B cell (primary cell): Measurements from ENCODE around the gene NLGN1. TPM values are rescaled to one million over a fixed set of nuclear protein-coding genes. Genes with fewer than 3 reads are reported as not detected.

Experiments used
- ATAC-seq: fragments of 200-7000 bp; cut with Tn5 transposase; one replicate; pipeline ENCODE4 v1.10.0; 2021; ENCODE audit warnings: low read depth, mild to moderate bottlenecking, moderate number of reproducible peaks, moderate library complexity
- CTCF ChIA-PET: fragments of 350-600 bp; sonication (Branson Sonifier 250); formaldehyde crosslinking; loops from one replicate; lab custom pipeline; 2021; ENCODE audit warnings: antibody characterized with exemption, inconsistent platforms; lab: Charles Lee
- POLR2A ChIA-PET: fragments of 350-600 bp; sonication (Branson Sonifier 250); formaldehyde crosslinking; loops from one replicate; lab custom pipeline; 2021; ENCODE audit warnings: antibody characterized with exemption; lab: Charles Lee
- DNase-seq: peaks from one replicate; pipeline ENCODE4 v3.0.0; 2013
- H2AFZ ChIP-seq: 2 replicates; pipeline ENCODE4 v1.6.1; 2012; ENCODE audit warnings: mild to moderate bottlenecking, low read depth, low read length; ENCODE audit not compliant: insufficient read depth, poor library complexity, severe bottlenecking
- H3K27ac ChIP-seq, 2 donors: 1 replicate in 1 of 2; 2 replicates in 1 of 2; pipeline ENCODE4 v1.5.1; 2012 to 2013; ENCODE audit warnings: low read length in 2 of 2, mild to moderate bottlenecking in 2 of 2, moderate library complexity in 1 of 2
- H3K27me3 ChIP-seq, 4 experiments: fragments of 200-600 bp in 1 of 4; sonication (generic) in 1 of 4; replicated peaks in 1 of 4; 1 replicate in 2 of 4; 2 replicates in 2 of 4; pipeline versions ENCODE4 v1.6.1 to v1.7.0; 2013 to 2016; ENCODE audit warnings: low read length in 3 of 4, mild to moderate bottlenecking in 2 of 4, mixed read lengths in 1 of 4, moderate library complexity in 1 of 4; ENCODE audit not compliant: insufficient read depth in 4 of 4, control insufficient read depth in 3 of 4; ENCODE audit errors: control extremely low read depth in 1 of 4
- H3K36me3 ChIP-seq, 2 experiments: replicated peaks in 1 of 2; 1 replicate in 1 of 2; 2 replicates in 1 of 2; pipeline versions ENCODE4 v1.6.1 to v1.7.1; 2013; ENCODE audit warnings: low read length in 1 of 2; ENCODE audit not compliant: insufficient read depth in 2 of 2, control insufficient read depth in 1 of 2; ENCODE audit errors: control extremely low read depth in 1 of 2, extremely low read depth in 1 of 2
- H3K4me1 ChIP-seq, 2 donors: fragments of 200-600 bp in 1 of 2; sonication (generic) in 1 of 2; 1 replicate in 1 of 2; 2 replicates in 1 of 2; pipeline versions ENCODE4 v1.5.1 to v1.6.1; 2013 to 2017; ENCODE audit warnings: low read length in 2 of 2; ENCODE audit not compliant: control insufficient read depth in 2 of 2, insufficient read depth in 2 of 2
- H3K4me2 ChIP-seq: replicated peaks from 2 replicates; pipeline ENCODE3; 2012; ENCODE audit warnings: mild to moderate bottlenecking, low read depth, low read length; ENCODE audit not compliant: poor library complexity, severe bottlenecking
- H3K4me3 ChIP-seq, 5 experiments: fragments of 200-600 bp in 1 of 5; sonication (generic) in 1 of 5; 1 replicate in 3 of 5; 2 replicates in 2 of 5; pipeline versions ENCODE4 v1.5.1 to v1.7.0; 2011 to 2016; ENCODE audit warnings: low read length in 4 of 5, mild to moderate bottlenecking in 4 of 5, low read depth in 2 of 5, control low read depth in 1 of 5, moderate library complexity in 1 of 5; ENCODE audit not compliant: insufficient read depth in 1 of 5; ENCODE audit errors: control extremely low read depth in 1 of 5, extremely low read depth in 1 of 5
- H3K79me2 ChIP-seq: fragments of 200-600 bp; sonication (generic); one replicate; pipeline ENCODE4 v1.6.0; 2016; ENCODE audit warnings: low read length; ENCODE audit not compliant: control insufficient read depth, insufficient read depth
- H3K9ac ChIP-seq: fragments of 200-600 bp; sonication (generic); 2 replicates; pipeline ENCODE4 v1.6.1; 2017; ENCODE audit warnings: mild to moderate bottlenecking, low read length, moderate library complexity
- H3K9me3 ChIP-seq, 3 donors: one replicate each; pipeline versions ENCODE4 v1.6.1 to v1.7.1; 2013; ENCODE audit warnings: low read length in 2 of 3; ENCODE audit not compliant: control insufficient read depth in 2 of 3, insufficient read depth in 1 of 3; ENCODE audit errors: control extremely low read depth in 1 of 3
- H4K20me1 ChIP-seq: 2 replicates; pipeline ENCODE4 v1.6.0; 2012; ENCODE audit warnings: mild to moderate bottlenecking, low read length; ENCODE audit not compliant: insufficient read depth, control insufficient read depth, poor library complexity, severe bottlenecking
- H3K27ac Mint-ChIP-seq: one replicate; pipeline ENCODE4 v1.8.0; 2021; ENCODE audit warnings: mixed read lengths
- H3K27me3 Mint-ChIP-seq: one replicate; pipeline ENCODE4 v1.8.0; 2021; ENCODE audit warnings: mixed read lengths
- H3K4me1 Mint-ChIP-seq: one replicate; pipeline ENCODE4 v1.8.0; 2021; ENCODE audit warnings: mixed read lengths
- H3K4me3 Mint-ChIP-seq: one replicate; pipeline ENCODE4 v1.8.0; 2021; ENCODE audit warnings: mixed read lengths
- H3K9me3 Mint-ChIP-seq: one replicate; pipeline ENCODE4 v1.8.0; 2022; ENCODE audit warnings: mixed read lengths; ENCODE audit not compliant: insufficient read depth
- EZH2 ChIP-seq: IDR thresholded peaks from 2 replicates; pipeline ENCODE4 v1.6.1; 2012; ENCODE audit warnings: borderline replicate concordance, low read depth, mild to moderate bottlenecking, moderate library complexity, low read length; ENCODE audit not compliant: insufficient read depth, poor library complexity, severe bottlenecking
- WGBS: methylation state at CpG from one replicate; pipeline ENCODE4 v1.1.5; 2013; ENCODE audit warnings: missing lambda C conversion rate; ENCODE audit not compliant: insufficient coverage; 5-methylcytosine and 5-hydroxymethylcytosine counted together
- intact Hi-C: fragments of 100-400 bp; cut with micrococcal nuclease; formaldehyde crosslinking; loops from one replicate; pipeline ENCODE4 v1.10.0; 2022
- polyA plus RNA-seq: library from polyadenylated mRNA; depleted of rRNA; stranded (reverse); fragments of >200 nt; gene quantifications from 2 replicates; pipeline ENCODE4 v1.2.3, GENCODE V29; 2012
- total RNA-seq, 2 donors: library from RNA; stranded (reverse); fragments of 120-200 nt in 1 of 2; gene quantifications; 1 replicate in 1 of 2; 2 replicates in 1 of 2; pipeline versions ENCODE4 v1.2.3 to v1.2.4, GENCODE V29; 2013 to 2022
- TF ChIP-seq, protein P1 (sequence below): fragments of 200-600 bp; IDR thresholded peaks from one replicate; pipeline ENCODE4 v1.8.0; 2022; ENCODE audit warnings: antibody characterized with exemption, mild to moderate bottlenecking

NLGN1 gene
- total and polyA plus RNA-seq, 2 donors (not counting 1 experiment from before 2014, with no cell fraction given), result not detected

DNA sequence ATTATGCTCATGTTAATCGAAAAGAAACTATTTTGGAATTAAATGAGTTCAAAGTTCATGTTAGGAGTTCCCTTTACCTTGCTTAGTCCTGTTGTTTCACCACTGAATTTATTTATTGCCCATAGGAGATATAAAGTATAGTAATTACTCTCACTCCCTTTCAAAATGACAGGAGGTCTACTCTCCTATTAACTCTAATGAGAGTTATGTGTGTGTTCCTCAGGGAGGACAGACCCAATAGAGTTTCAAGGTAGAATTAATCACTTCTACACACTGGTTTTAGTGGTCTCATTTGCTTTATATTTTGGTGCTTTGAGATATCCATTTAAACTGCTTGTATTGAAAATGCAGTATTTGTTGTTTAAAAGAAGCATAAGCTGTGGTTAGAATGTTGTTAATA, 398.9 kb downstream of the NLGN1 start:
- Mint-ChIP-seq H3K27me3 (no peaks in the 10 kb centered on the region), H3K4me3 (no peak overlapping the region), H3K27ac (no peak overlapping the region), H3K9me3 (no peaks in the 10 kb centered on the region), H3K4me1 (no peaks in the 10 kb centered on the region)
- ChIA-PET POLR2A (no interaction called here), CTCF (no interaction called here)
- TF ChIP-seq EZH2, result no peak
- TF ChIP-seq, protein P1, sequence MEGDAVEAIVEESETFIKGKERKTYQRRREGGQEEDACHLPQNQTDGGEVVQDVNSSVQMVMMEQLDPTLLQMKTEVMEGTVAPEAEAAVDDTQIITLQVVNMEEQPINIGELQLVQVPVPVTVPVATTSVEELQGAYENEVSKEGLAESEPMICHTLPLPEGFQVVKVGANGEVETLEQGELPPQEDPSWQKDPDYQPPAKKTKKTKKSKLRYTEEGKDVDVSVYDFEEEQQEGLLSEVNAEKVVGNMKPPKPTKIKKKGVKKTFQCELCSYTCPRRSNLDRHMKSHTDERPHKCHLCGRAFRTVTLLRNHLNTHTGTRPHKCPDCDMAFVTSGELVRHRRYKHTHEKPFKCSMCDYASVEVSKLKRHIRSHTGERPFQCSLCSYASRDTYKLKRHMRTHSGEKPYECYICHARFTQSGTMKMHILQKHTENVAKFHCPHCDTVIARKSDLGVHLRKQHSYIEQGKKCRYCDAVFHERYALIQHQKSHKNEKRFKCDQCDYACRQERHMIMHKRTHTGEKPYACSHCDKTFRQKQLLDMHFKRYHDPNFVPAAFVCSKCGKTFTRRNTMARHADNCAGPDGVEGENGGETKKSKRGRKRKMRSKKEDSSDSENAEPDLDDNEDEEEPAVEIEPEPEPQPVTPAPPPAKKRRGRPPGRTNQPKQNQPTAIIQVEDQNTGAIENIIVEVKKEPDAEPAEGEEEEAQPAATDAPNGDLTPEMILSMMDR, result no peak
- H3K36me3 ChIP-seq, result no peaks in the 10 kb centered on the region
- no peaks in the 10 kb centered on the region for H3K4me1 ChIP-seq
- no peak overlapping the region for H3K4me3 ChIP-seq
- no peaks in the 10 kb centered on the region for H4K20me1 ChIP-seq
- H3K27me3 ChIP-seq, result no peaks in the 10 kb centered on the region
- no peak overlapping the region for H2AFZ ChIP-seq
- H3K27ac ChIP-seq, result no peak overlapping the region
- no peak for ATAC-seq
- no peak overlapping the region for H3K9ac ChIP-seq
- no peaks in the 10 kb centered on the region for H3K9me3 ChIP-seq
- no peak for DNase-seq
- no peak overlapping the region for H3K4me2 ChIP-seq
- intact Hi-C loops, result no loop called here
- no CpG with 5 or more reads among the region's 1 CpG for WGBS
- H3K79me2 ChIP-seq, result no peaks in the 10 kb centered on the region

DNA sequence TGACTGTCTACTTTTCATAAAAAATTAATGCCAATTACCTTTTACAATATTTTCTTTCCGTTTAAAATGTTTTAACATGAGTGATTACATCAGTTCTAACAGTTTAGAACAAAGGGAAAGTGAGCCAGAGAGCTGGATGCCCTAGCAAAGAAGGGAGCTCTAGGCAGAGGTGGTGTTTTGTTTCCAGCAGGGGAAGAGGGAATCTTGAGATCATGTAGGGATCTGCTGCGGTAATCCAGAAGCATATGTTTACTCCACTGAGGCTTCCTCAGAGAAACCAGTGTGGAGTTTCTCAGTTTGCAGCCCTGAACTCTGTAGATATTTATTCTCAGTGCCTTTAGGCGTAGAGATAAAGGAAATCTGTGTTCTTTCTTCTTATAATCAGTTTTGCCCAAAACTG, 399.3 kb downstream of the NLGN1 start:
- DNase-seq, result no peak
- ATAC-seq, result no peak
- 83% methylated on average over 1 of the region's 3 CpGs for WGBS
- no peaks in the 10 kb centered on the region for H3K27me3 ChIP-seq
- H3K27me3 Mint-ChIP-seq, result no peaks in the 10 kb centered on the region
- intact Hi-C loops, result no loop called here
- no peaks in the 10 kb centered on the region for H3K4me1 ChIP-seq
- no peak overlapping the region for H2AFZ ChIP-seq
- no peaks in the 10 kb centered on the region for H3K9me3 ChIP-seq
- no peaks in the 10 kb centered on the region for H3K9me3 Mint-ChIP-seq
- no peak overlapping the region for H3K4me3 ChIP-seq
- H3K79me2 ChIP-seq, result no peaks in the 10 kb centered on the region
- no peak overlapping the region for H3K27ac ChIP-seq
- no peaks in the 10 kb centered on the region for H4K20me1 ChIP-seq
- ChIA-PET POLR2A (no interaction called here), CTCF (no interaction called here)
- no peak overlapping the region for H3K4me2 ChIP-seq
- H3K4me1 Mint-ChIP-seq, result no peaks in the 10 kb centered on the region
- TF ChIP-seq EZH2, result no peak
- TF ChIP-seq, protein P1, result no peak
- no peak overlapping the region for H3K9ac ChIP-seq
- H3K27ac Mint-ChIP-seq, result no peak overlapping the region
- no peaks in the 10 kb centered on the region for H3K36me3 ChIP-seq
- H3K4me3 Mint-ChIP-seq, result no peak overlapping the region
